Measurements from ENCODE around the gene ITPK1.
A peak's percentile ranks its signal among the peaks of the same experiment; 100 is the strongest.

Gene ITPK1

GRCh38 chr14:92973798-92974372 lies 141.8 kb downstream of the ITPK1 start:
- no peak for TF ChIP-seq CEBPB (IDR thresholded peaks at IDR 0.05)
- no peak for TF ChIP-seq USF1 (IDR thresholded peaks at IDR 0.05)

- TF ChIP-seq RAD21 (IDR thresholded peaks at IDR 0.05; ENCODE audit: low read depth) (peak; percentile 56), EP300 (IDR thresholded peaks at IDR 0.05; ENCODE audit: borderline replicate concordance) (no peak)
These were observed 142.4 kb downstream of the ITPK1 start for GRCh38 chr14:92973261-92973797.

DNA sequence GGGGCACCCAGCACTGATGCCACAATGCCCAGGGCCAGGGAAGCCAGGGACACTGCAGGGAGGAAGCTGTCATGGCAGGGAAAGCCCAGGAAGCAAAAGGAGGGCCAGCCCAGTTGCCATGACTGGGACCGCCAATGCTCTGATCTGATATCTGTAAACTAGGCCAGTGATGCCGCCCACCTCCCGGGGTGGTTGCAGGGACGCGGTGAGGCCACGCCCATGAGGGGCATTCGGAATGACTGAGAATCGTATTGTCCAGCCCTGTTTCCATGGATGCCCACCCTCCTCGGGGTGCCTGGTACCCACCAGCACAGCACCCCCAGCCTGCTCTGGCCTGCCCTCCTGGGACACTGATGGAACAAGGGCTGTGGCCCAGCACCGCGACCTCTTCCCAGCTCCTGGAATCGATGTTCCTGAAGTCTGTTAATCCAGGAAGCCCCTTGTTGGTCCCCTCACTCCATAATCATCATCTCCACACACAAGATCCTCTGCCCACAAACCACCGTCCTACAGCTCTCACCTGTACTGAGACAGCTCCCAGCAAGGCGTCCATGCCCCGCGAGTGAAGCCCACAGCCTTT lies 144.0 kb downstream of the ITPK1 start:
- TF ChIP-seq CREB1 (IDR thresholded peaks at IDR 0.05; ENCODE audit: low read depth), result no peak
- TF ChIP-seq MAX (IDR thresholded peaks at IDR 0.05), result no peak
- TF ChIP-seq USF1 (IDR thresholded peaks at IDR 0.05), result no peak
- no peak for TF ChIP-seq EP300 (IDR thresholded peaks at IDR 0.05; ENCODE audit: borderline replicate concordance)
- no peak for TF ChIP-seq ZBTB7A (IDR thresholded peaks at IDR 0.05; ENCODE audit: low read depth)
- TF ChIP-seq YY1 (IDR thresholded peaks at IDR 0.05; ENCODE audit: low read depth), result no peak
- TF ChIP-seq TAF1 (IDR thresholded peaks at IDR 0.05; ENCODE audit: low read depth), result no peak
- no peak for TF ChIP-seq EGR1 (IDR thresholded peaks at IDR 0.05)
- no peak for TF ChIP-seq REST (IDR thresholded peaks at IDR 0.05; ENCODE audit: low read depth)
- TF ChIP-seq RAD21 (IDR thresholded peaks at IDR 0.05; ENCODE audit: low read depth), result no peak
- no peak for TF ChIP-seq CEBPB (IDR thresholded peaks at IDR 0.05)
- TF ChIP-seq NFIC (IDR thresholded peaks at IDR 0.05), result no peak
- TF ChIP-seq TEAD4 (IDR thresholded peaks at IDR 0.05), result no peak
- no peak for TF ChIP-seq TCF12 (IDR thresholded peaks at IDR 0.05; ENCODE audit: low read depth)
- TF ChIP-seq FOXM1 (IDR thresholded peaks at IDR 0.05; ENCODE audit: borderline replicate concordance, low read depth), result no peak

DNA sequence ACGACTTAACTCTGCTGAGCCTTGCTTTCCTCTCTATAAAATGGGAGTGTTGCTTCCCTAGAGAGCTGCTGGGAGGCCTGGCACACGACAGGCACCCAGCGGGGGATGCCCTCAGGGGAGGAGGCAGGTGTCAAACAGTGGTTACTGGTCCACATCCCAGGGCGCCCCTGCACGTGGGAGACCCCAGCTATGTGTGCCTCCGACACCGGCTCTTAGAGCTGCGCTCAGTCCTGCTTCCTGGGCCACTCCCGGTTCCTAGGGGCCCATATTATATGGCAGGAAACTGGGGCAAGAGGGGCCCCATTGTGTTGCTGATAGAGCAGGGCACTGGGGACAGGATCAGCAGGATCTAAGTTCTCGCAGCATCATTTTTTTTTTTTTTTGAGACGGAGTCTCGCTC lies 145.5 kb downstream of the ITPK1 start:
- TF ChIP-seq EGR1 (IDR thresholded peaks at IDR 0.05) (no peak), TCF12 (IDR thresholded peaks at IDR 0.05; ENCODE audit: low read depth) (0 out of 2 replicates have a peak, but pooled peaks have one; percentile 10)

- TF ChIP-seq TCF12 (IDR thresholded peaks at IDR 0.05; ENCODE audit: low read depth) (0 out of 2 replicates have a peak, but pooled peaks have one; percentile 26), USF1 (IDR thresholded peaks at IDR 0.05) (peak; percentile 42; the same call in 1 of the 2 replicates), MAX (IDR thresholded peaks at IDR 0.05) (peak; percentile 25; the same call in 1 of the 2 replicates), NFIC (IDR thresholded peaks at IDR 0.05) (0 out of 2 replicates have a peak, but pooled peaks have one; percentile 21), CREB1 (IDR thresholded peaks at IDR 0.05; ENCODE audit: low read depth) (no peak)
These were observed 145.9 kb downstream of the ITPK1 start for GRCh38 chr14:92969871-92970270.

DNA sequence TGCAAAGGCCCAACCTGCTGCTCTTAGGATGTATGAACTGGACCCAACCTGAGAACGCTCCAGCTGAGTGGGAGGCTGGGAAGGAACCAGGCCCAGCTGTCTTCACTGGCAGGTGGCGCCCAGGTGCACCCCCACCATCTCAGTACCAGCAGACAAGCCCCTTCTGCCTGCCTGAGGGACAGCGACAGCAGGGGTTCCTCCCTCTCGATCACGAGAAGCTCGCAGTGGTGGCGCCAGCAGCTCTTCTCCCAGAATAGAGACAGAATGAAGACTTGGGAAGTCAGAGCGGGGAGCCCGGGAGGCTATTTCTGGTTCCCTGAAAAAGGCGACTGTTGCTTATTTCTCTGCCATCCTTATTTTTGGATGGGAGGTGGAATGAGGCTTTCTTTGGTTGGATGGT lies 146.3 kb downstream of the ITPK1 start:
- TF ChIP-seq YY1 (IDR thresholded peaks at IDR 0.05; ENCODE audit: low read depth) (no peak), CREB1 (IDR thresholded peaks at IDR 0.05; ENCODE audit: low read depth) (no peak), FOXM1 (IDR thresholded peaks at IDR 0.05; ENCODE audit: borderline replicate concordance, low read depth) (no peak), MAX (IDR thresholded peaks at IDR 0.05) (no peak), TCF12 (IDR thresholded peaks at IDR 0.05; ENCODE audit: low read depth) (no peak), EP300 (IDR thresholded peaks at IDR 0.05; ENCODE audit: borderline replicate concordance) (no peak), CEBPB (IDR thresholded peaks at IDR 0.05) (no peak), NFIC (IDR thresholded peaks at IDR 0.05) (no peak), TAF1 (IDR thresholded peaks at IDR 0.05; ENCODE audit: low read depth) (no peak), EGR1 (IDR thresholded peaks at IDR 0.05) (no peak)

GRCh38 chr14:92968291-92969020 lies 147.3 kb downstream of the ITPK1 start:
- TF ChIP-seq EP300 (IDR thresholded peaks at IDR 0.05; ENCODE audit: borderline replicate concordance), result no peak
- TF ChIP-seq MAX (IDR thresholded peaks at IDR 0.05), result no peak
- TF ChIP-seq TEAD4 (IDR thresholded peaks at IDR 0.05), result no peak
- no peak for TF ChIP-seq CREB1 (IDR thresholded peaks at IDR 0.05; ENCODE audit: low read depth)
- no peak for TF ChIP-seq NFIC (IDR thresholded peaks at IDR 0.05)
- TF ChIP-seq USF1 (IDR thresholded peaks at IDR 0.05), result no peak
- no peak for TF ChIP-seq TCF12 (IDR thresholded peaks at IDR 0.05; ENCODE audit: low read depth)
- TF ChIP-seq YY1 (IDR thresholded peaks at IDR 0.05; ENCODE audit: low read depth), result no peak
- TF ChIP-seq CEBPB (IDR thresholded peaks at IDR 0.05), result no peak
- TF ChIP-seq TAF1 (IDR thresholded peaks at IDR 0.05; ENCODE audit: low read depth), result no peak
- no peak for TF ChIP-seq FOXM1 (IDR thresholded peaks at IDR 0.05; ENCODE audit: borderline replicate concordance, low read depth)
- no peak for TF ChIP-seq REST (IDR thresholded peaks at IDR 0.05; ENCODE audit: low read depth)
- TF ChIP-seq EGR1 (IDR thresholded peaks at IDR 0.05), result no peak
- no peak for TF ChIP-seq RAD21 (IDR thresholded peaks at IDR 0.05; ENCODE audit: low read depth)
- TF ChIP-seq ZBTB7A (IDR thresholded peaks at IDR 0.05; ENCODE audit: low read depth), result no peak

Data from Ishikawa (cell line).